HG02571 (cell line): ENCODE data around the gene F10.

Experiments
- ATAC-seq: cut with Tn5 transposase; IDR thresholded peaks from one replicate; pipeline ENCODE4 v1.9.1; 2021; ENCODE audit warnings: mild to moderate bottlenecking, moderate library complexity; ENCODE audit not compliant: unreplicated experiment

The F10 gene

GRCh38 chr13:113086031-113086750, 36.4 kb upstream of the F10 start:
- ATAC-seq = no peak

- no peak for ATAC-seq
Observed at GRCh38 chr13:113086991-113087922, 35.3 kb upstream of the F10 start.

- ATAC-seq = no peak
Observed at GRCh38 chr13:113087923-113088690, 34.5 kb upstream of the F10 start.

- ATAC-seq = no peak
Observed at GRCh38 chr13:113088691-113089020, 33.9 kb upstream of the F10 start.

- no peak for ATAC-seq
Observed at GRCh38 chr13:113089693-113090414, 32.7 kb upstream of the F10 start.

- no peak for ATAC-seq
Observed at GRCh38 chr13:113090415-113090770, 32.2 kb upstream of the F10 start.

GRCh38 chr13:113090806-113091205, 31.8 kb upstream of the F10 start:
- no peak for ATAC-seq

- no peak for ATAC-seq
Observed at GRCh38 chr13:113091211-113091771, 31.3 kb upstream of the F10 start.

GRCh38 chr13:113091891-113092775, 30.5 kb upstream of the F10 start:
- ATAC-seq = no peak

- no peak for ATAC-seq
Observed at GRCh38 chr13:113092776-113093579, 29.6 kb upstream of the F10 start.

GRCh38 chr13:113093580-113094409, 28.8 kb upstream of the F10 start:
- ATAC-seq = no peak

- no peak for ATAC-seq
Observed at GRCh38 chr13:113094410-113094800, 28.2 kb upstream of the F10 start.

GRCh38 chr13:113095146-113096051, 27.2 kb upstream of the F10 start:
- ATAC-seq = no peak

GRCh38 chr13:113096052-113096744, 26.4 kb upstream of the F10 start:
- ATAC-seq = no peak

- no peak for ATAC-seq
Observed at GRCh38 chr13:113096745-113097305, 25.8 kb upstream of the F10 start.

GRCh38 chr13:113097651-113098050, 24.9 kb upstream of the F10 start:
- ATAC-seq = no peak
